ENCODE measurements around the gene SHC3. TPM values are rescaled to one million over a fixed set of nuclear protein-coding genes. Genes with fewer than 3 reads are reported as not detected.
A peak's percentile ranks its signal among the peaks of the same experiment; 100 is the strongest.

Gene SHC3
- polyA plus RNA-seq, 2 donors: 0.19 to 0.35 TPM

DNA sequence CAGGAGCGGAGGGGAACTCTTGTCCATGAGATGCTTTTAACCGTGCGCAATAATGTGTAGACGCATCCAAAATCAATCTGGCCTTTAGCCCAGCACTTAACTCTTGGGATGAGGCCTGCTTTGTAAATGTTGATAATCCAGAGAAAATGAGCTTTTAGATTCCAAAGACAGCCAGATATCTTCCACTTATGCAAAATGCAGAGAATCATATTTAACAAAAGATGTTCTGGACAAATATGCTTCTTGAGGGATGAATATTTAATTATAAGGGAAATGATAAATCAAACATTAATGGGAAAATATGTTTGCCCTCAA lies 181.7 kb downstream of the SHC3 start:
- 73% methylated on average over 4 of the region's 4 CpGs for WGBS, 2 donors
- Histone ChIP-seq H3K4me1 (ENCODE audit: control insufficient read depth in 2 of 2, insufficient read depth in 2 of 2, low read length in 1 of 2) (peaks cover 3 to 7% of the 10 kb centered on the region in 2 donors), H3K27me3 (ENCODE audit: control insufficient read depth in 1 of 2, insufficient read depth in 2 of 2, low read length in 2 of 2) (no peaks in the 10 kb centered on the region), H3K27ac (ENCODE audit: low read depth in 2 of 2, low read length in 1 of 2) (no peak overlapping the region), H3K4me3 (ENCODE audit: low read depth in 1 of 2, low read length in 2 of 2) (no peak overlapping the region), H3K9me3 (ENCODE audit: control insufficient read depth in 2 of 2, insufficient read depth in 1 of 2, low read depth in 1 of 2, low read length in 1 of 2) (no peaks in the 10 kb centered on the region), H3K36me3 (ENCODE audit: control insufficient read depth in 2 of 2, insufficient read depth in 2 of 2, low read length in 1 of 2) (no peaks in the 10 kb centered on the region)

- Histone ChIP-seq H3K9me3 (ENCODE audit: control insufficient read depth in 2 of 2, insufficient read depth in 1 of 2, low read depth in 1 of 2, low read length in 1 of 2) (no peaks in the 10 kb centered on the region), H3K36me3 (ENCODE audit: control insufficient read depth in 2 of 2, insufficient read depth in 2 of 2, low read length in 1 of 2) (no peaks in the 10 kb centered on the region), H3K4me3 (ENCODE audit: low read depth in 1 of 2, low read length in 2 of 2) (no peak overlapping the region), H3K27me3 (ENCODE audit: control insufficient read depth in 1 of 2, insufficient read depth in 2 of 2, low read length in 2 of 2) (no peaks in the 10 kb centered on the region), H3K27ac (ENCODE audit: low read depth in 2 of 2, low read length in 1 of 2) (peak overlapping the region in 1 of 2 donors; percentile 21), H3K4me1 (ENCODE audit: control insufficient read depth in 2 of 2, insufficient read depth in 2 of 2, low read length in 1 of 2) (peaks cover 3 to 7% of the 10 kb centered on the region in 2 donors)
- WGBS, 2 donors: 88 to 89% methylated on average over 14 of the region's 14 CpGs
Observed at GRCh38 chr9:88996046-88996920, 182.3 kb downstream of the SHC3 start.

GRCh38 chr9:88995627-88996026 lies 183.0 kb downstream of the SHC3 start:
- Histone ChIP-seq H3K9me3 (ENCODE audit: control insufficient read depth in 2 of 2, insufficient read depth in 1 of 2, low read depth in 1 of 2, low read length in 1 of 2) (no peaks in the 10 kb centered on the region), H3K27me3 (ENCODE audit: control insufficient read depth in 1 of 2, insufficient read depth in 2 of 2, low read length in 2 of 2) (no peaks in the 10 kb centered on the region), H3K36me3 (ENCODE audit: control insufficient read depth in 2 of 2, insufficient read depth in 2 of 2, low read length in 1 of 2) (no peaks in the 10 kb centered on the region), H3K4me3 (ENCODE audit: low read depth in 1 of 2, low read length in 2 of 2) (no peak overlapping the region), H3K4me1 (ENCODE audit: control insufficient read depth in 2 of 2, insufficient read depth in 2 of 2, low read length in 1 of 2) (peaks cover 3 to 5% of the 10 kb centered on the region in 2 donors), H3K27ac (ENCODE audit: low read depth in 2 of 2, low read length in 1 of 2) (peak overlapping the region in 1 of 2 donors; percentile 58)
- WGBS, 2 donors: 87 to 89% methylated on average over 6 of the region's 6 CpGs

- no peak overlapping the region for H3K4me3 ChIP-seq (ENCODE audit: low read depth in 1 of 2, low read length in 2 of 2)
- no peak overlapping the region for H3K27ac ChIP-seq (ENCODE audit: low read depth in 2 of 2, low read length in 1 of 2)
- peaks cover 3 to 5% of the 10 kb centered on the region in 2 donors for H3K4me1 ChIP-seq (ENCODE audit: control insufficient read depth in 2 of 2, insufficient read depth in 2 of 2, low read length in 1 of 2)
- H3K9me3 ChIP-seq (ENCODE audit: control insufficient read depth in 2 of 2, insufficient read depth in 1 of 2, low read depth in 1 of 2, low read length in 1 of 2): no peaks in the 10 kb centered on the region
- no peaks in the 10 kb centered on the region for H3K27me3 ChIP-seq (ENCODE audit: control insufficient read depth in 1 of 2, insufficient read depth in 2 of 2, low read length in 2 of 2)
- 66 to 77% methylated on average over 6 of the region's 6 CpGs for WGBS, 2 donors
- H3K36me3 ChIP-seq (ENCODE audit: control insufficient read depth in 2 of 2, insufficient read depth in 2 of 2, low read length in 1 of 2): no peaks in the 10 kb centered on the region
Observed at GRCh38 chr9:88995200-88995577, 183.4 kb downstream of the SHC3 start.

DNA sequence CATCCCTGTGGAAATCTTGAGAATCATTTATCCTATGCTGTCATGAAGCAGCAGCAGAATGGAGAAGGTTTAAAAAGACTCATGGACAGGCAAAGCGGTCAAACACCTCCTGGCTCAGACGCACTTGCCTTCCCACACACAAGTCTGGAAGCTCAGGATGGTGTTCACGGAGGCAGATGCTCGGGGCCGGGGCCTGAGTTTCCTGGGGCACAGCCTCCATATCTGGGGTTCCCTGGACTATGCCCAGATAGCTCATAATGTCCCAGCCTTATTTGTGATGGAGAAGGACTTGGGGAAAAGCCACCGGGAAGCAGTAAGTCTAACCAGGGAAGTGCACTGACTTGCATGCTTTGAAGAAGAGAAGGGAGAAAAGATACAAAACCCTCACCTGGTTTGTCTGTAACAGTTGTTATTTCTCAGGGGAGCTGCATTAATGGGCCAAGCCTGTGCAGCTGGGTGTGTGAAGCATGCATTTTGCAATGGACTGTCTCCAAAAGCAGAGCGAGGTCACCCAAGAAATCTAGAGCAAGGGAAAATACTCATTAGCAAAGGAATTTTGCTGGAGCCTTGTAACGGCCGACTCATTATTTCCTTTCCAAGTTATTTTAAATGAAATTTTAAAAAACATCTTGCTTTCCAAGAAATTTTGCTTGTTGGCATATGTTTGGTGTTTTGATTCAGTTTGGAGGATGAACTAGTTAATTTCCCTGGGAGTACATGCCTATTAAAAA lies 184.0 kb downstream of the SHC3 start:
- Histone ChIP-seq H3K4me3 (ENCODE audit: low read depth in 1 of 2, low read length in 2 of 2) (peak overlapping the region in 1 of 2 donors; percentile 56), H3K4me1 (ENCODE audit: control insufficient read depth in 2 of 2, insufficient read depth in 2 of 2, low read length in 1 of 2) (peaks cover 3 to 5% of the 10 kb centered on the region in 2 donors), H3K36me3 (ENCODE audit: control insufficient read depth in 2 of 2, insufficient read depth in 2 of 2, low read length in 1 of 2) (no peaks in the 10 kb centered on the region), H3K9me3 (ENCODE audit: control insufficient read depth in 2 of 2, insufficient read depth in 1 of 2, low read depth in 1 of 2, low read length in 1 of 2) (no peaks in the 10 kb centered on the region), H3K27ac (ENCODE audit: low read depth in 2 of 2, low read length in 1 of 2) (peak overlapping the region; percentile 27 to 57), H3K27me3 (ENCODE audit: control insufficient read depth in 1 of 2, insufficient read depth in 2 of 2, low read length in 2 of 2) (no peaks in the 10 kb centered on the region)
- WGBS, 2 donors: 72% methylated on average over 9 of the region's 9 CpGs

GRCh38 chr9:88993871-88994460 lies 184.7 kb downstream of the SHC3 start:
- Histone ChIP-seq H3K36me3 (ENCODE audit: control insufficient read depth in 2 of 2, insufficient read depth in 2 of 2, low read length in 1 of 2) (no peaks in the 10 kb centered on the region), H3K9me3 (ENCODE audit: control insufficient read depth in 2 of 2, insufficient read depth in 1 of 2, low read depth in 1 of 2, low read length in 1 of 2) (no peaks in the 10 kb centered on the region), H3K27me3 (ENCODE audit: control insufficient read depth in 1 of 2, insufficient read depth in 2 of 2, low read length in 2 of 2) (no peaks in the 10 kb centered on the region), H3K4me3 (ENCODE audit: low read depth in 1 of 2, low read length in 2 of 2) (peak overlapping the region; percentile 5 to 56), H3K27ac (ENCODE audit: low read depth in 2 of 2, low read length in 1 of 2) (peak overlapping the region in 1 of 2 donors; percentile 57), H3K4me1 (ENCODE audit: control insufficient read depth in 2 of 2, insufficient read depth in 2 of 2, low read length in 1 of 2) (peaks cover 3 to 5% of the 10 kb centered on the region in 2 donors)
- 84 to 89% methylated on average over 14 of the region's 14 CpGs for WGBS, 2 donors

DNA sequence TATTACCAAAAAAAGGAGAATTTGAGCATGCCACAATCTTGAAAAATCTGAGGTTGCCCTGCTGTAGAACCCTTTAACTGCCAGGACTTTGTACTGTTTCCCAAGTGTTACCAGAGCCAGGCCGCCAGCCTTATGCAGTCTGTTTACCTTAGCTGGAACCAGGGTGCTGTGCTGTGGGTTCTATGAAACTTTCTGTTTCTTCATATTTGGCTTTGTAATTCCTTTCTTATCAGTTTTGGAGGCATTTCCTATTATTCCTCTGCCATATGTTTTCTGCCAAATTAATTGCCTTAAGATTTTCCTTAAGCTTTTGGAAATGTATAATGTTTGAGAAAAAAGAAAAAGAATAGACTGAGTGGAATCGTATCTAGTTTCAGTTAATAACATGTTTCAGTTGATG lies 185.3 kb downstream of the SHC3 start:
- Histone ChIP-seq H3K27me3 (ENCODE audit: control insufficient read depth in 1 of 2, insufficient read depth in 2 of 2, low read length in 2 of 2) (no peaks in the 10 kb centered on the region), H3K4me3 (ENCODE audit: low read depth in 1 of 2, low read length in 2 of 2) (peak overlapping the region in 1 of 2 donors; percentile 56), H3K4me1 (ENCODE audit: control insufficient read depth in 2 of 2, insufficient read depth in 2 of 2, low read length in 1 of 2) (peaks cover 3 to 5% of the 10 kb centered on the region in 2 donors), H3K27ac (ENCODE audit: low read depth in 2 of 2, low read length in 1 of 2) (no peak overlapping the region), H3K36me3 (ENCODE audit: control insufficient read depth in 2 of 2, insufficient read depth in 2 of 2, low read length in 1 of 2) (no peaks in the 10 kb centered on the region), H3K9me3 (ENCODE audit: control insufficient read depth in 2 of 2, insufficient read depth in 1 of 2, low read depth in 1 of 2, low read length in 1 of 2) (no peaks in the 10 kb centered on the region)
- 71% methylated on average over 2 of the region's 2 CpGs for WGBS, 2 donors

DNA sequence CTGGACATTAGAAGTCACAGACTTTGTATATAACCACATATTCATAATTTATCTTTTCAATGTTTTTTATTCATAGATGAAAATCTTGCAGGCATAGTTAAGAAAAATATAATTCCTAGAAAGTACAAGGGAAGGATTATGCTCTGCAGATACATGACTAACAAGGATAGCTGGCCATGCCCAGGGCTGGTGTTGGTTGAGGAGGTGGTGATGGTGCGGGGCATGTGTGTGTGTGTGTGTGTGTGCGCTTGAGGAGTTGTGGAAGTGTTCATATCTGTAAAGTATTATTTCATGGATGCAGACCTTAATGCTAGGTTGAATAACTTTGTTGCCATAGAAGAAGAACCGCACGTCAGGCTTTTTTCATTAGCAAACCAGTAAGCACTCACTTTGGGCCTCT lies 186.1 kb downstream of the SHC3 start:
- Histone ChIP-seq H3K9me3 (ENCODE audit: control insufficient read depth in 2 of 2, insufficient read depth in 1 of 2, low read depth in 1 of 2, low read length in 1 of 2) (no peaks in the 10 kb centered on the region), H3K27ac (ENCODE audit: low read depth in 2 of 2, low read length in 1 of 2) (peak overlapping the region in 1 of 2 donors; percentile 30), H3K4me1 (ENCODE audit: control insufficient read depth in 2 of 2, insufficient read depth in 2 of 2, low read length in 1 of 2) (peaks cover 3 to 4% of the 10 kb centered on the region in 2 donors), H3K36me3 (ENCODE audit: control insufficient read depth in 2 of 2, insufficient read depth in 2 of 2, low read length in 1 of 2) (no peaks in the 10 kb centered on the region), H3K27me3 (ENCODE audit: control insufficient read depth in 1 of 2, insufficient read depth in 2 of 2, low read length in 2 of 2) (no peaks in the 10 kb centered on the region), H3K4me3 (ENCODE audit: low read depth in 1 of 2, low read length in 2 of 2) (peak overlapping the region in 1 of 2 donors; percentile 56)
- 78 to 79% methylated on average over 4 of the region's 4 CpGs for WGBS, 2 donors

DNA sequence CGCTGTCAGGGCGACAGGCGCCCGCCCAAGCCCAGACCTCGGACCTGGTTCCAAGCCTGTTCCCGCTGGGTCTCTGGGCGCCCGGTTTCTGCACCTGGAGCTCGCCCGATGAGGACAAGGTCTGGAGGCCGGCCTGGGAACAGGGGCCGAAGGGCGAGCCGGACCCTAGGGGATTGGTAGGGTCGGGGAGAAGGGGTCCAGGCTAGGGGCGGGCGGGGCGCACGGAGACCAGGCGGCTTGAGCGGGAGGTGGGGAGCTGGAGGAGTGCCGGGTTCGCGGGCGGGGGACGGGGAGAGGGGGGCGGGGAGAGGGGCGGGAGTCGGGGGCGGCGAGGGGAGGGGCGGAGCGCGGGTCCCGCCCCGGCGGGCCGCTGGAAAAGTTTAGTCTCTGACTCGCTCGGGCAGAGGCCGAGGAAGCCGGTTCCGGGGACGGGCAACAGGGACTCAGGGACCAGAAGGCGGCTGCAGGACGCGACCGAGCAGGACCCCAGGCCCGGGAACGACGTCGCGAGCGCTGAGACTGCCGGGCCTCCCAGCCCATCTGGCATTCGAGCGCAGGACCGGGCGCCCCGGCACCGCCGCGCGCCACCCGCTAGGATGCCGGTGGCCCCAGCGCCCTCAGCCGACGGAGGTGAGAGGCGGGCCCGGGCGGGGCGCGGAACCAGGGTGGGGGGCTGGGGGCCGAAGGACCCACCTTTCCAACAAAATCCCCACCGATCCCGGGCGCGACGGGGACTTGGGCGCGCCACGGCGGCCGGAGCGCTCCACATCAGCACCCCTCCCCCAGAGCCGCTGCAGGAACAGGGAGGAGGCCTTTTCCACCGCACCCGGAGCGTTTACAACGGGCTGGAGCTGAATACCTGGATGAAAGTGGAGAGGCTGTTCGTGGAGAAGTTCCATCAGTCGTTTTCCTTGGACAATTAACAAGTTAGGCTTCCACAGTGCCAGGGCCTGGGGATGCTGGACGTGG lies 187.3 kb downstream of the SHC3 start, which contains the start of gene S1PR3:
S1PR3 (plus strand) TSS at position 403 of the 969 bp plus-strand sequence. CDS start 9,733 bp downstream, outside the sequence.
- no peaks in the 10 kb centered on the region for H3K27me3 ChIP-seq (ENCODE audit: control insufficient read depth in 1 of 2, insufficient read depth in 2 of 2, low read length in 2 of 2)
- peak within 1 kb of the TSS; percentile 75 to 86 for H3K27ac ChIP-seq (ENCODE audit: low read depth in 2 of 2, low read length in 1 of 2)
- no peaks in the 10 kb centered on the region for H3K9me3 ChIP-seq (ENCODE audit: control insufficient read depth in 2 of 2, insufficient read depth in 1 of 2, low read depth in 1 of 2, low read length in 1 of 2)
- H3K4me3 ChIP-seq (ENCODE audit: low read depth in 1 of 2, low read length in 2 of 2): peak within 1 kb of the TSS; percentile 56 to 67
- WGBS, 2 donors: 1 to 2% methylated on average over 56 to 90 of the region's 94 CpGs
- H3K36me3 ChIP-seq (ENCODE audit: control insufficient read depth in 2 of 2, insufficient read depth in 2 of 2, low read length in 1 of 2): no peaks in the 10 kb centered on the region
- peaks cover under 1 to 3% of the 10 kb centered on the region in 2 donors for H3K4me1 ChIP-seq (ENCODE audit: control insufficient read depth in 2 of 2, insufficient read depth in 2 of 2, low read length in 1 of 2)

Data from esophagus (tissue), 2 donors.